Esophagus (tissue), 2 donors: Measurements from ENCODE around the gene AQP6. TPM values are rescaled to one million over a fixed set of nuclear protein-coding genes. Genes with fewer than 3 reads are reported as not detected.

Experiments used
- H3K27ac ChIP-seq, 2 donors: one replicate each; pipeline ENCODE4 v1.5.1; 2013; ENCODE audit warnings: low read depth in 2 of 2, mild to moderate bottlenecking in 2 of 2, inconsistent platforms in 1 of 2, low read length in 1 of 2, moderate library complexity in 1 of 2
- H3K27me3 ChIP-seq, 2 donors: one replicate each; pipeline ENCODE4 v1.6.1; 2013; ENCODE audit warnings: low read length in 2 of 2, control low read depth in 1 of 2, mild to moderate bottlenecking in 1 of 2; ENCODE audit not compliant: insufficient read depth in 2 of 2, control insufficient read depth in 1 of 2
- H3K36me3 ChIP-seq, 2 donors: one replicate each; pipeline ENCODE4 v1.6.1; 2013; ENCODE audit warnings: low read length in 1 of 2; ENCODE audit not compliant: control insufficient read depth in 2 of 2, insufficient read depth in 2 of 2
- H3K4me1 ChIP-seq, 2 donors: one replicate each; pipeline ENCODE4 v1.6.1; 2013; ENCODE audit warnings: low read length in 1 of 2; ENCODE audit not compliant: control insufficient read depth in 2 of 2, insufficient read depth in 2 of 2
- H3K4me3 ChIP-seq, 2 donors: one replicate each; pipeline ENCODE4 v1.5.1; 2013; ENCODE audit warnings: low read length in 2 of 2, mild to moderate bottlenecking in 2 of 2, low read depth in 1 of 2, moderate library complexity in 1 of 2
- H3K9me3 ChIP-seq, 2 donors: one replicate each; pipeline ENCODE4 v1.6.1; 2013; ENCODE audit warnings: mild to moderate bottlenecking in 2 of 2, low read depth in 1 of 2, low read length in 1 of 2, moderate library complexity in 1 of 2; ENCODE audit not compliant: control insufficient read depth in 2 of 2, insufficient read depth in 1 of 2
- WGBS, 2 donors: extraction: QIAGEN DNeasy Blood & Tissue Kit; methylation state at CpG; one replicate each; pipeline ENCODE4 v1.1.7; 2013; 5-methylcytosine and 5-hydroxymethylcytosine counted together
- polyA plus RNA-seq, 2 donors: library from polyadenylated mRNA; stranded (reverse); fragments of 200-250 nt; gene quantifications; one replicate each; pipeline ENCODE4 v1.2.3, GENCODE V29; 2013
- donor health status: healthy with polysubstance abuse.
- donor health status: Bipolar disorder and iron deficiency.

The AQP6 gene
- polyA plus RNA-seq, 2 donors: 0.02 to 0.08 TPM

DNA sequence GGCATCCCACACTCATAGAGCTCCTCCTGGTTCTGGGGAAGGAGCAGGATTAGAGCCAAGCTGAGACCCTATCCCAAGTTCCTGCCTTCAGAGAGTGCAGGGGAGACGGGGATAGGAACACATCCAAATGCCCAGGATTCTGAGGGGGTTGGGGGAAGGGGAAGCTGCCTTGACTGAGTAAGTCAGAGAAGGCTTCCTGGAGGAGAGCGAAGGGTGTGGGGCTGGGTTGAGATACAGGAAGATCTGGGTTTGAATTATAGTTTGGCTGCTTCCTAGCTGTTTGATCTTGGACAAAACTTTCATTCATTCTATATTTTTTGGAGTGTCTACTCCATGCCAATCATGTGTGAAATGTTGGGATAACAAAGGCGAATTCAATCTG is 30.2 kb upstream of the AQP6 start:
- no peak overlapping the region for H3K4me3 ChIP-seq
- peak overlapping the region; percentile 45 to 87 for H3K27ac ChIP-seq
- H3K36me3 ChIP-seq: no peaks in the 10 kb centered on the region
- H3K27me3 ChIP-seq: no peaks in the 10 kb centered on the region
- H3K4me1 ChIP-seq: peaks cover 6 to 31% of the 10 kb centered on the region in 2 donors
- H3K9me3 ChIP-seq: no peaks in the 10 kb centered on the region
- 91 to 92% methylated on average over 3 of the region's 3 CpGs for WGBS, 2 donors

DNA sequence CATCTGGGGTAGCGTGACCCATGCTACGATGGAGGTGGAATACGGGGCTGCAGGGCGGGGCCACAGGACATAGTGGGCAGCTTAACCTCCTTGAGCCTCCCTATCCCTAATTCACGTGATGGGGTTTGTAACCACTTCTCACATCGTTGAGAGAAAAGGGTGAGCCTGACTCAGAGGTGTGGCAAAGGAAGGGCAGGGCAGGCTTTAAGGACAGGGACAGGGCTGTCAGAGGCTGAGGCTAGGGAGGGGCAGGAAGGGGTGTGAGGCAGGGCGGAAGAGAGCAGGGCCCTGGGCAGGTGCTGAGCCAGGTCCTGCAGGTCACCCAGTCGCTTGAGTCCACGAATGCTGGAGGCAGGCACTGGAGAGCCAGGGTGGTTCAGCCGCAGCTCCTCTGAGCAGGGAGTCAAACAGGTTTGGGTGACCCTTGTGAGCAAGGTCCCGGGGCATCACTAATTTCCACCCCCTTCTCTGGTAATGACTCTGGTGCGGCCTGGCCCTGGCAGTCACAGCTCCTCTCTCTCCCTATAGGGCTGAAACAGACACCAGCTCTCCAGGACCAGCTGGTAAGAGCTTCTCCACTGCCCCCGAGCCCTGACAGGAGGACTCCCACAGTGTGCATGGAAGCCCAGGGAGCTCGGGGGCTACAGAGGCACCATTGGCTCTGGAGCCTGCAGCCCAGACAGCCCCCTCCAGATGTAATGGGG is 29.7 kb upstream of the AQP6 start:
- no peaks in the 10 kb centered on the region for H3K9me3 ChIP-seq
- no peak overlapping the region for H3K4me3 ChIP-seq
- H3K27me3 ChIP-seq: no peaks in the 10 kb centered on the region
- 61 to 82% methylated on average over 14 of the region's 14 CpGs for WGBS, 2 donors
- no peaks in the 10 kb centered on the region for H3K36me3 ChIP-seq
- H3K4me1 ChIP-seq: peaks cover 3 to 29% of the 10 kb centered on the region in 2 donors
- peak overlapping the region; percentile 85 to 87 for H3K27ac ChIP-seq

DNA sequence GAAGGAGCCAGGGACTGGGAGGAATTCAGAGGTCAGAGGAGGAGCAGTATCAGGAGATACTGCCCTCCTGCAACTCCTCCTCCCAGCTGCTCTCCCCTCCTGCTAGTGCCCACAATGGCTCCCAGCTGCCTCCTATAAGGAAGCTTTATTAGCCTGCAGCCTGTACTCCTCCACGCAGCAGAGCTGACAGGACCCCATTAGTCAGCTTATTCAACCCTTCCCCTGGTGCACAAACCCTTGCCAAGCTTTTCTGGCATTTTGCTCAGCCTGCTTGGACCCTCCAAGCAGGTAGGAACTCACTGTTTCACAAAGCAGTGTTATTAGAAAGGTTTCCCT is 29.2 kb upstream of the AQP6 start:
- Histone ChIP-seq H3K36me3 (no peaks in the 10 kb centered on the region), H3K27ac (peak overlapping the region; percentile 85 to 87), H3K4me3 (no peak overlapping the region), H3K27me3 (no peaks in the 10 kb centered on the region), H3K9me3 (no peaks in the 10 kb centered on the region), H3K4me1 (peaks cover 3 to 28% of the 10 kb centered on the region in 2 donors)
- WGBS, 2 donors: 85 to 91% methylated on average over 1 of the region's 1 CpG

- H3K36me3 ChIP-seq: no peaks in the 10 kb centered on the region
- H3K27ac ChIP-seq: peak overlapping the region; percentile 51 to 85
- H3K27me3 ChIP-seq: no peaks in the 10 kb centered on the region
- H3K4me1 ChIP-seq: peaks cover 3 to 28% of the 10 kb centered on the region in 2 donors
- WGBS, 2 donors: 87 to 91% methylated on average over 5 of the region's 5 CpGs
- no peak overlapping the region for H3K4me3 ChIP-seq
- no peaks in the 10 kb centered on the region for H3K9me3 ChIP-seq
These were observed 28.7 kb upstream of the AQP6 start for GRCh38 chr12:49944046-49944445.

- Histone ChIP-seq H3K4me1 (peaks cover under 1 to 24% of the 10 kb centered on the region in 2 donors), H3K27ac (peak overlapping the region in 1 of 2 donors; percentile 6), H3K9me3 (no peaks in the 10 kb centered on the region), H3K36me3 (no peaks in the 10 kb centered on the region), H3K4me3 (no peak overlapping the region), H3K27me3 (no peaks in the 10 kb centered on the region)
- 88 to 93% methylated on average over 3 of the region's 3 CpGs for WGBS, 2 donors
These were observed 28.0 kb upstream of the AQP6 start for GRCh38 chr12:49944718-49945117.

DNA sequence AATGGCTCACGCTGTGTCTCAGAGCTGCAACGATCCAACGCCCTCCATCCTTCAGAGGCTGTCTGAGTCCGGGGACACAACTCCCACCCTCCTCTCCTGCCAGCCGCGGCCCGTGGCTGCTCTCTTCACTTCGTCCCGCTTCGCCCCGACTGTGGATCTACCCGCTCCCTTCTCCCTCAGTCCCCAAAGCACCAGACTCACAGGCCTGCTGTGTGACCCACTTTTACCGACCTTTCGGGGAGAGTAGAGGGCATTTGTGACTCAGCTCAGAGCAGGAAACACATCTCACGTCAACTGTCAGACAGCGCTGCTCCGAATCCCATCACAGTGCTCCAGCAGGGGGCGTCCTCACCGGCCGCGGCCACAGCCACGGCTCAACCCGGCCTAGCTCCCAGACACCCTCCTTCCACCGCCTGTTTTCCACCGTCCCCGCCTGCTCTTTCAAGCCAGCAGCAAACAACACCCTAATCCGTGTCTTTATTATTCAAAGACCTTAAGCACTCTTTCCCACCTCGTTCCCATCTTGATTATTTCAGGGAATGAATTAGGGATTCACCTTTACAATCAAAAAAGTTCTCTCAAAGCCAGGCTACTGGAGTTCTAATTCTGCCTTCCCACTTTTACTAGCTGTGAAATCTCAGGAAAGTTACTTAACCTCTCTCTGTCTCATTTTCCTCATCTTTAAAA is 27.2 kb upstream of the AQP6 start:
- Histone ChIP-seq H3K27ac (peak overlapping the region in 1 of 2 donors; percentile 80), H3K4me3 (no peak overlapping the region), H3K4me1 (peaks cover 0 to 20% of the 10 kb centered on the region in 2 donors), H3K36me3 (no peaks in the 10 kb centered on the region), H3K27me3 (no peaks in the 10 kb centered on the region), H3K9me3 (no peaks in the 10 kb centered on the region)
- 11 to 21% methylated on average over 28 of the region's 28 CpGs for WGBS, 2 donors

- 88 to 92% methylated on average over 9 of the region's 9 CpGs for WGBS, 2 donors
- Histone ChIP-seq H3K4me1 (peaks cover 0 to 18% of the 10 kb centered on the region in 2 donors), H3K27me3 (no peaks in the 10 kb centered on the region)
These were observed 26.7 kb upstream of the AQP6 start for GRCh38 chr12:49946086-49946485.

DNA sequence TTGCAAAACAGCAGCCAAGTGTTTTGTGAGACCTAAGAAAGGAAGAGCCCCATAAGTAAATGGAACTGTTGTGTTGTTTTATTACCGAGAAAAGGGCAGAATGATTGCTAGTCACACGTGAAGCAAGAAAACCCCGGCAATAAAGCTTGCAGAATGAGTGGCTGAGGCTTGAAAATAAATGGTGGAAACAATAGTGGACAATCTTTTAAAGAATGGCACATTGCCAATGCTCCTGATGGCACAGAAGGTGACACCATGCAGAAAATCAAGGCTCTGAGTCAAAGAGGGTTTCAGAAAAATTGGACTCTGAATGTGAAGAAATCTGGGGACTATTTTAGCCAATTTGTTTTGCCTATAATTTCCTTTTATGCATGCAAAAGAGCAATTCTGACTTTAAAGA is 26.2 kb upstream of the AQP6 start:
- no peak overlapping the region for H3K27ac ChIP-seq
- peaks cover 0 to 18% of the 10 kb centered on the region in 2 donors for H3K4me1 ChIP-seq
- H3K4me3 ChIP-seq: no peak overlapping the region
- no peaks in the 10 kb centered on the region for H3K27me3 ChIP-seq
- no peaks in the 10 kb centered on the region for H3K9me3 ChIP-seq
- no peaks in the 10 kb centered on the region for H3K36me3 ChIP-seq
- 81 to 82% methylated on average over 3 of the region's 3 CpGs for WGBS, 2 donors

More at GRCh38 chr12:49946086-49946485, 26.7 kb upstream of the AQP6 start:
- Histone ChIP-seq H3K27ac (no peak overlapping the region), H3K36me3 (no peaks in the 10 kb centered on the region), H3K4me3 (no peak overlapping the region), H3K9me3 (no peaks in the 10 kb centered on the region)

GRCh38 chr12:49947593-49948226 is 25.0 kb upstream of the AQP6 start:
- Histone ChIP-seq H3K27ac (no peak overlapping the region), H3K36me3 (no peaks in the 10 kb centered on the region), H3K4me1 (peaks cover 0 to 14% of the 10 kb centered on the region in 2 donors), H3K9me3 (no peaks in the 10 kb centered on the region), H3K27me3 (no peaks in the 10 kb centered on the region), H3K4me3 (no peak overlapping the region)
- WGBS, 2 donors: 68 to 73% methylated on average over 7 of the region's 7 CpGs
